T-cell (primary cell): ENCODE data around the gene CACNA1E. TPM values are rescaled to one million over a fixed set of nuclear protein-coding genes. Genes with fewer than 3 reads are reported as not detected.

Experiments used
- ATAC-seq, 4 experiments: fragments of 200-7000 bp in 3 of 4; fragments of 150-1000 bp in 1 of 4; cut with Tn5 transposase; replicated peaks in 1 of 4; 1 replicate in 3 of 4; 2 replicates in 1 of 4; pipeline ENCODE4 v1.10.0; 2021; ENCODE audit warnings: moderate library complexity in 3 of 4, mild to moderate bottlenecking in 2 of 4, moderate number of reproducible peaks in 1 of 4
- CTCF ChIA-PET, 2 donors: fragments of 300-600 bp; sonication (Branson Sonifier 250); formaldehyde crosslinking; loops; one replicate each; lab custom pipeline; 2022; ENCODE audit warnings: antibody characterized with exemption in 2 of 2; lab: Charles Lee
- POLR2A ChIA-PET, 2 donors: fragments of 300-600 bp; sonication (Branson Sonifier 250); formaldehyde crosslinking; loops; one replicate each; lab custom pipeline; 2022; ENCODE audit warnings: antibody characterized with exemption in 2 of 2; lab: Charles Lee
- DNase-seq, 35 experiments: peaks; one replicate each; pipeline versions ENCODE4 v3.0.0 to v3.0.0-alpha.2; 2013 to 2023
- H3K27ac ChIP-seq: one replicate; pipeline ENCODE4 v1.5.1; 2013; ENCODE audit warnings: low read length
- H3K27me3 ChIP-seq, 2 experiments: replicated peaks in 1 of 2; 1 replicate in 1 of 2; 2 replicates in 1 of 2; pipeline versions ENCODE4 v1.6.1 to v1.7.0; 2013; ENCODE audit warnings: low read length in 1 of 2, mixed read lengths in 1 of 2; ENCODE audit not compliant: control insufficient read depth in 2 of 2, insufficient read depth in 2 of 2; ENCODE audit errors: extremely low read depth in 1 of 2
- H3K36me3 ChIP-seq, 2 donors: 1 replicate in 1 of 2; 2 replicates in 1 of 2; pipeline versions ENCODE4 v1.6.1 to v1.7.0; 2013; ENCODE audit warnings: low read length in 1 of 2; ENCODE audit not compliant: control insufficient read depth in 2 of 2, insufficient read depth in 1 of 2; ENCODE audit errors: extremely low read depth in 1 of 2
- H3K4me1 ChIP-seq, 2 experiments: 1 replicate in 1 of 2; 2 replicates in 1 of 2; pipeline versions ENCODE4 v1.6.1 to v1.7.0; 2013; ENCODE audit warnings: low read length in 2 of 2, mixed read lengths in 1 of 2; ENCODE audit not compliant: insufficient read depth in 2 of 2, control insufficient read depth in 1 of 2; ENCODE audit errors: extremely low read depth in 1 of 2
- H3K4me3 ChIP-seq, 2 donors: 1 replicate in 1 of 2; 2 replicates in 1 of 2; pipeline versions ENCODE4 v1.5.1 to v1.7.0; 2013; ENCODE audit warnings: mild to moderate bottlenecking in 2 of 2, low read length in 1 of 2, moderate library complexity in 1 of 2; ENCODE audit not compliant: control insufficient read depth in 1 of 2; ENCODE audit errors: extremely low read depth in 1 of 2
- H3K9me3 ChIP-seq: 2 replicates; pipeline ENCODE4 v1.7.0; 2013
- H3K27ac Mint-ChIP-seq, 2 donors: one replicate each; pipeline ENCODE4 v1.8.0; 2020 to 2021; ENCODE audit warnings: mild to moderate bottlenecking in 2 of 2, mixed read lengths in 2 of 2
- H3K27me3 Mint-ChIP-seq, 2 donors: one replicate each; pipeline ENCODE4 v1.8.0; 2021 to 2022; ENCODE audit warnings: mixed read lengths in 2 of 2
- H3K36me3 Mint-ChIP-seq: one replicate; pipeline ENCODE4 v1.8.0; 2021; ENCODE audit warnings: mixed read lengths
- H3K4me1 Mint-ChIP-seq, 3 donors: one replicate each; pipeline ENCODE4 v1.8.0; 2020 to 2022; ENCODE audit warnings: mixed read lengths in 3 of 3, mild to moderate bottlenecking in 1 of 3
- H3K4me3 Mint-ChIP-seq, 3 donors: one replicate each; pipeline ENCODE4 v1.8.0; 2020 to 2022; ENCODE audit warnings: mild to moderate bottlenecking in 3 of 3, mixed read lengths in 3 of 3, moderate library complexity in 3 of 3
- H3K9me3 Mint-ChIP-seq, 3 donors: one replicate each; pipeline ENCODE4 v1.8.0; 2020 to 2022; ENCODE audit warnings: mixed read lengths in 3 of 3
- WGBS: methylation state at CpG from one replicate; pipeline ENCODE4 v1.1.5; 2013; ENCODE audit warnings: missing lambda C conversion rate; ENCODE audit not compliant: insufficient coverage; 5-methylcytosine and 5-hydroxymethylcytosine counted together
- total RNA-seq, 35 experiments: library from RNA in 6 of 35; stranded (reverse) in 6 of 35; fragments of 120-200 nt in 1 of 35; gene quantifications; one replicate each; pipeline versions ENCODE4 v1.2.1 to v1.2.4 and lab custom pipeline; 2013 to 2026

The CACNA1E gene
- total RNA-seq, 5 donors from 2014 or later (not counting 1 experiment from before 2014, with no cell fraction given), result 0.03 to 0.10 (median 0.03) TPM; not detected in 2

- Histone ChIP-seq H3K4me3 (no peak overlapping the region), H3K27ac (no peak overlapping the region), H3K9me3 (no peaks in the 10 kb centered on the region), H3K36me3 (no peaks in the 10 kb centered on the region), H3K27me3 (peaks cover 0 to 12% of the 10 kb centered on the region in 2 experiments), H3K4me1 (no peaks in the 10 kb centered on the region)
- no peaks in the 10 kb centered on the region for H3K36me3 Mint-ChIP-seq
- no peak overlapping the region for H3K27ac Mint-ChIP-seq
- no peak overlapping the region for H3K4me3 Mint-ChIP-seq
- ATAC-seq, result no peak
- no peaks in the 10 kb centered on the region for H3K4me1 Mint-ChIP-seq
- 70% methylated on average over 4 of the region's 4 CpGs for WGBS
- H3K9me3 Mint-ChIP-seq, result peaks cover 0 to 9% (median 3%) of the 10 kb centered on the region in 3 donors
- ChIA-PET POLR2A (no interaction called here), CTCF (no interaction called here)
- peaks cover 8 to 17% of the 10 kb centered on the region in 2 donors for H3K27me3 Mint-ChIP-seq
- DNase-seq, result no peak
Measured at GRCh38 chr1:181601186-181601950, 118.1 kb downstream of the CACNA1E start.

GRCh38 chr1:181603735-181604410, 120.6 kb downstream of the CACNA1E start:
- WGBS, result 83% methylated on average over 8 of the region's 10 CpGs
- DNase-seq (no peak), ATAC-seq (no peak)
- H3K27me3 ChIP-seq, result peaks cover 0 to 14% of the 10 kb centered on the region in 2 experiments
- no peak overlapping the region for H3K4me3 Mint-ChIP-seq
- H3K9me3 ChIP-seq, result no peaks in the 10 kb centered on the region
- CTCF ChIA-PET, result no interaction called here
- H3K4me1 ChIP-seq, result no peaks in the 10 kb centered on the region
- H3K27me3 Mint-ChIP-seq, result peaks cover 19 to 26% of the 10 kb centered on the region in 2 donors
- no peaks in the 10 kb centered on the region for H3K36me3 ChIP-seq
- H3K9me3 Mint-ChIP-seq, result no peaks in the 10 kb centered on the region
- no peaks in the 10 kb centered on the region for H3K4me1 Mint-ChIP-seq
- no peak overlapping the region for H3K4me3 ChIP-seq
- no peaks in the 10 kb centered on the region for H3K36me3 Mint-ChIP-seq
- no peak overlapping the region for H3K27ac ChIP-seq
- no peak overlapping the region for H3K27ac Mint-ChIP-seq
- POLR2A ChIA-PET, result no interaction called here

- H3K36me3 Mint-ChIP-seq, result no peaks in the 10 kb centered on the region
- CTCF ChIA-PET, result no interaction called here
- WGBS, result 81% methylated on average over 6 of the region's 7 CpGs
- Histone ChIP-seq H3K36me3 (no peaks in the 10 kb centered on the region), H3K27me3 (peaks cover 0 to 14% of the 10 kb centered on the region in 2 experiments), H3K4me3 (no peak overlapping the region), H3K27ac (no peak overlapping the region), H3K4me1 (no peaks in the 10 kb centered on the region), H3K9me3 (no peaks in the 10 kb centered on the region)
- no peak overlapping the region for H3K4me3 Mint-ChIP-seq
- POLR2A ChIA-PET, result no interaction called here
- peaks cover 23% of the 10 kb centered on the region in 2 donors for H3K27me3 Mint-ChIP-seq
- ATAC-seq (no peak), DNase-seq (no peak)
- no peaks in the 10 kb centered on the region for H3K9me3 Mint-ChIP-seq
- no peak overlapping the region for H3K27ac Mint-ChIP-seq
- no peaks in the 10 kb centered on the region for H3K4me1 Mint-ChIP-seq
Measured at GRCh38 chr1:181604482-181605249, 121.3 kb downstream of the CACNA1E start.

GRCh38 chr1:181607524-181607923, 124.2 kb downstream of the CACNA1E start:
- H3K9me3 Mint-ChIP-seq, result no peaks in the 10 kb centered on the region
- Histone ChIP-seq H3K36me3 (no peaks in the 10 kb centered on the region), H3K27me3 (peaks cover 0 to 8% of the 10 kb centered on the region in 2 experiments), H3K4me1 (no peaks in the 10 kb centered on the region), H3K4me3 (no peak overlapping the region), H3K27ac (no peak overlapping the region), H3K9me3 (no peaks in the 10 kb centered on the region)
- ATAC-seq (no peak), DNase-seq (no peak)
- H3K27ac Mint-ChIP-seq, result no peak overlapping the region
- 78% methylated on average over 1 of the region's 3 CpGs for WGBS
- no peaks in the 10 kb centered on the region for H3K36me3 Mint-ChIP-seq
- no peaks in the 10 kb centered on the region for H3K4me1 Mint-ChIP-seq
- peaks cover 11 to 21% of the 10 kb centered on the region in 2 donors for H3K27me3 Mint-ChIP-seq
- no peak overlapping the region for H3K4me3 Mint-ChIP-seq
- POLR2A ChIA-PET, result no interaction called here
- CTCF ChIA-PET, result no interaction called here

- ChIA-PET POLR2A (no interaction called here), CTCF (no interaction called here)
- Histone ChIP-seq H3K4me3 (no peak overlapping the region), H3K9me3 (no peaks in the 10 kb centered on the region), H3K27ac (no peak overlapping the region), H3K27me3 (peaks cover 0 to 8% of the 10 kb centered on the region in 2 experiments), H3K36me3 (no peaks in the 10 kb centered on the region), H3K4me1 (no peaks in the 10 kb centered on the region)
- Mint-ChIP-seq H3K9me3 (no peaks in the 10 kb centered on the region), H3K4me1 (no peaks in the 10 kb centered on the region), H3K27ac (no peak overlapping the region), H3K27me3 (peaks cover 11 to 23% of the 10 kb centered on the region in 2 donors), H3K36me3 (no peaks in the 10 kb centered on the region), H3K4me3 (no peak overlapping the region)
- DNase-seq (no peak), ATAC-seq (no peak)
- 73% methylated on average over 4 of the region's 4 CpGs for WGBS
Measured at GRCh38 chr1:181608386-181608785, 125.1 kb downstream of the CACNA1E start.

GRCh38 chr1:181608948-181609347, 125.6 kb downstream of the CACNA1E start:
- Histone ChIP-seq H3K9me3 (no peaks in the 10 kb centered on the region), H3K27me3 (peaks cover 0 to 4% of the 10 kb centered on the region in 2 experiments), H3K4me1 (no peaks in the 10 kb centered on the region), H3K27ac (no peak overlapping the region), H3K4me3 (no peak overlapping the region), H3K36me3 (no peaks in the 10 kb centered on the region)
- Mint-ChIP-seq H3K36me3 (no peaks in the 10 kb centered on the region), H3K9me3 (peaks cover 0 to 3% (median 3%) of the 10 kb centered on the region in 3 donors), H3K27me3 (peaks cover 11 to 23% of the 10 kb centered on the region in 2 donors), H3K4me3 (no peak overlapping the region), H3K27ac (no peak overlapping the region), H3K4me1 (no peaks in the 10 kb centered on the region)
- ATAC-seq (no peak), DNase-seq (no peak)
- POLR2A ChIA-PET, result no interaction called here
- CTCF ChIA-PET, result interaction anchor here in 1 of 2 donors (0.6 kb wide), 1 partner anchor 232 kb away, joined by 4 read pairs; no protein-coding TSS in a partner anchor
- WGBS, result no CpG with 5 or more reads among the region's 4 CpGs
